HEK293T (cell line): ENCODE results near the gene SHISAL1.

Experiments
- CTCF ChIA-PET: fragments of 350-600 bp; formaldehyde crosslinking; extraction: SDS; loops from one replicate; lab custom pipeline; 2021; ENCODE audit warnings: antibody characterized with exemption, inconsistent platforms; lab: Yijun Ruan, JAX
- POLR2A ChIA-PET: fragments of 350-600 bp; formaldehyde crosslinking; extraction: SDS; loops from one replicate; lab custom pipeline; 2020; ENCODE audit warnings: antibody characterized with exemption, inconsistent platforms; lab: Yijun Ruan, JAX
- DNase-seq: peaks from one replicate; pipeline ENCODE4 v3.0.0; 2012; ENCODE audit warnings: mixed read lengths; ENCODE audit errors: extremely low spot score
- ARNT ChIP-seq: fragments of 450-650 bp; IDR thresholded peaks from 2 replicates; pipeline ENCODE4 v1.6.1; 2017; ENCODE audit warnings: mild to moderate bottlenecking
- BHLHE40 ChIP-seq: fragments of 450-650 bp; IDR thresholded peaks from 2 replicates; pipeline ENCODE4 v1.6.1; 2016; ENCODE audit warnings: mild to moderate bottlenecking, moderate library complexity, borderline replicate concordance
- CTBP1 ChIP-seq: fragments of 450-650 bp; IDR thresholded peaks from 2 replicates; pipeline ENCODE4 v1.6.1; 2016; ENCODE audit warnings: borderline replicate concordance
- ELF4 ChIP-seq: fragments of 450-650 bp; IDR thresholded peaks from 2 replicates; pipeline ENCODE4 v1.6.1; 2017; ENCODE audit warnings: antibody characterized with exemption
- FOXA1 ChIP-seq: fragments of 450-650 bp; IDR thresholded peaks from 2 replicates; pipeline ENCODE4 v1.6.1; 2016; ENCODE audit warnings: mild to moderate bottlenecking
- FOXK2 ChIP-seq: fragments of 450-650 bp; IDR thresholded peaks from 2 replicates; pipeline ENCODE4 v1.6.1; 2016; ENCODE audit warnings: mild to moderate bottlenecking
- FOXM1 ChIP-seq: fragments of 450-650 bp; IDR thresholded peaks from 2 replicates; pipeline ENCODE4 v1.6.1; 2017; ENCODE audit warnings: mild to moderate bottlenecking, borderline replicate concordance
- HDGF ChIP-seq: fragments of 450-650 bp; IDR thresholded peaks from 2 replicates; pipeline ENCODE4 v1.6.1; 2017; ENCODE audit warnings: antibody characterized with exemption, borderline replicate concordance
- L3MBTL2 ChIP-seq: fragments of 450-650 bp; conservative IDR thresholded peaks from 2 replicates; pipeline ENCODE4 v1.6.1; 2016; ENCODE audit warnings: mild to moderate bottlenecking
- LEF1 ChIP-seq: fragments of 450-650 bp; IDR thresholded peaks from 2 replicates; pipeline ENCODE4 v1.6.1; 2017; ENCODE audit warnings: mild to moderate bottlenecking, borderline replicate concordance
- NFRKB ChIP-seq: fragments of 450-650 bp; IDR thresholded peaks from 2 replicates; pipeline ENCODE4 v1.6.1; 2016; ENCODE audit warnings: mild to moderate bottlenecking, moderate library complexity
- SP1 ChIP-seq: fragments of 450-650 bp; IDR thresholded peaks from 2 replicates; pipeline ENCODE4 v1.6.1; 2017
- SUZ12 ChIP-seq: fragments of 450-650 bp; IDR thresholded peaks from 2 replicates; pipeline ENCODE4 v1.6.1; 2016; ENCODE audit warnings: mild to moderate bottlenecking
- TARDBP ChIP-seq: fragments of 450-650 bp; IDR thresholded peaks from 2 replicates; pipeline ENCODE4 v1.6.1; 2016
- ZNF384 ChIP-seq: fragments of 450-650 bp; IDR thresholded peaks from 2 replicates; pipeline ENCODE4 v1.6.1; 2016
- TF ChIP-seq, protein P1 (sequence below): fragments of 450-650 bp; IDR thresholded peaks from 2 replicates; pipeline ENCODE4 v1.6.1; 2016

SHISAL1 gene

DNA sequence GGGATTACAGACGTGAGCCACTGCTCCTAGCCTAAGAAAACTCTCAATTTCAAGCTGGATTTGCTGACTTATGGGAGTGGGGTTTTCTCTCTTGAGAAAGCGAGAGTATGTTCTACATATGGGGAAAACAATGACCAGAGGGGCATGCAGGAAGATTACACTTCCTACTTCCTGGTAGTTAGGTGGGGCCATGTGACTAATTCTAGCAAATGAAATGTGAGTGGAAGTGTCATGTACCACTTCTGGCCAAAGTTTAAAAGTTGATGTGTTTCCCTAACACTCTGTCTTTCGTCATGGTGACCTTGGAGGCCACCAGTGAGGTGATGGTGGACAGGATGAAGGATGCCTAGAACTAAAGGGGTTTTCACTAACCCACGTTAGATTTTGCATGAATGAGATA is 81.5 kb downstream of the SHISAL1 start:
- ChIA-PET POLR2A (no interaction called here), CTCF (no interaction called here)
- DNase-seq = no peak
- TF ChIP-seq FOXM1 = no peak

DNA sequence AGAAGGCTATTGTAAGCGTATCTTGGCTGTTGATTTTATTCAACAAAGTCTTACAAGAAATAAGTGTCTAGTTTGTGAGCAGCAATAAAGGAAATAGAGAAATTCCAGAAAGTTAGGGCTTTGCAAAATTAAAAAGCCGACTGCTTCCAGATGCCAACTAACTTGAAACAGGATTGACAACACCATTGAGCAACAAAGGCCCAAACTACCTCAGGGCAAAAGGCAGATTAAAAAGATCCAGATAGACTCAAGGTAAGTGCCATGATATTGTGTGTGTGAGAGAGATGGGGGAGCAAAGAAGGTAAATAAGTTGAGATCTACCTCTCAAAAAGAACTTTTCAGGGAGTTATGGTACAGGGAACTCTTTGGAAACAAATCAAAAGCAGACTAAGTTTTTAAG is 82.9 kb downstream of the SHISAL1 start:
- TF ChIP-seq CTBP1 (no peak), BHLHE40 (no peak), FOXM1 (no peak), TARDBP (no peak), LEF1 (no peak), ZNF384 (no peak), ARNT (no peak)
- DNase-seq = no peak
- ChIA-PET POLR2A (no interaction called here), CTCF (no interaction called here)

DNA sequence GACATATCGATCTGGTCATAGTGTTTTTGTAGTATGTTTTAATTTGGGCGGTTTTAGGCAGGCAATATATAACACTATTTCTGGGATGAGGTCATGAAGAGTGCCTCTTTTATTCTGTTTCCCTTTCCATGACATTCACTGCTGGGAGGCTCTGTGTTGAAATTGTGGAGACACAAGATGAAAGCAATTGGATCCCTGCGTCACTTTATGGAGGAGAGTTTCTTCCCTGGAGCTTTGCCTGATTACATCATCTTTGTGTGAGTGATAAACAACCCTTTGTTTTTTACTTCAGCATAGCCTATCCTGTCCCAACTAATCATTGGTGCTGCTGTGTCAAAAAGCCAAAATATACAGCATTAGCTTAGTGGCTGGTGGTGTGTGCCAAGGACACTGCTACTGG is 83.4 kb downstream of the SHISAL1 start:
- ChIA-PET CTCF (no interaction called here), POLR2A (no interaction called here)
- no peak for DNase-seq
- TF ChIP-seq CTBP1 (no peak), ZNF384 (no peak), SP1 (no peak)

- no peak for DNase-seq
- ChIA-PET CTCF (no interaction called here), POLR2A (no interaction called here)
- no peak for TF ChIP-seq FOXA1
- TF ChIP-seq ELF4 = no peak
- TF ChIP-seq SP1 = no peak
- TF ChIP-seq HDGF = no peak
- no peak for TF ChIP-seq FOXK2
- no peak for TF ChIP-seq BHLHE40
- TF ChIP-seq TARDBP = no peak
- no peak for TF ChIP-seq ARNT
- no peak for TF ChIP-seq LEF1
- no peak for TF ChIP-seq SUZ12
- no peak for TF ChIP-seq FOXM1
- TF ChIP-seq L3MBTL2 = no peak
These were observed 86.9 kb downstream of the SHISAL1 start for GRCh38 chr22:44225812-44226211.

DNA sequence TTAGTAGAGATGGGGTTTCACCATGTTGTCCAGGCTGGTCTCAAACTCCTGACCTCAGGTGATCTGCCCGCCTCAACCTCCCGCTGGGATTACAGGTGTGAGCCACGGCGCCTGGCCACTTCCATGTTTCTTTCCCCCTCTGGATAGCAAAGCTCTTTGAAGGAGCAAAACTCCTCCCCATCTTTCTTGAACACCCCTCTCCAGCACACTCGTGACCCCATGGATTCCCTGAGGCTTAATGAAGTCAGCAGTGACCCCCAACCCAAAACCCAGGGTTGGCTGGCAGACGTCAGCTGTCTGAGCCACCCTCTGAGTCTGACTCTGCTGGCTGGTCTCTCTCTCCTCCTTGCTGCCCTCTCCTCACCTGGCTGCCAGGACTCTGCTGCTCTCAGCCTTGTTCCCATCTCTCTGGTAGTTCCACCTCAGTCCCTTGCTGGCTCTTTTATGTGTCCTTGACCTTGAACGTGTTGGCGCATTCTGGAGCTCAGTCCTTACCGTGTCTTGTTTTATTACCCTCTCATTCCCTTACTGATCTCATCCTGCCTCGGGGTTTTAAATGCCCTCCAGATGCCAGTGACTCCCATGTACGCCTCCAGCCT is 87.6 kb downstream of the SHISAL1 start:
- TF ChIP-seq HDGF = no peak
- TF ChIP-seq ELF4 = no peak
- TF ChIP-seq FOXM1 = no peak
- no peak for TF ChIP-seq ARNT
- no peak for TF ChIP-seq L3MBTL2
- CTCF ChIA-PET = no interaction called here
- POLR2A ChIA-PET = no interaction called here
- no peak for DNase-seq

GRCh38 chr22:44224166-44224565 is 88.6 kb downstream of the SHISAL1 start:
- no peak for TF ChIP-seq HDGF
- no peak for TF ChIP-seq L3MBTL2
- TF ChIP-seq FOXK2 = no peak
- no peak for TF ChIP-seq ARNT
- TF ChIP-seq CTBP1 = no peak
- no peak for TF ChIP-seq NFRKB
- TF ChIP-seq SP1 = no peak
- no peak for TF ChIP-seq SUZ12
- TF ChIP-seq ZNF384 = no peak
- no peak for TF ChIP-seq TARDBP
- TF ChIP-seq BHLHE40 = no peak
- TF ChIP-seq FOXA1 = no peak
- no peak for TF ChIP-seq ELF4
- no peak for TF ChIP-seq LEF1
- ChIA-PET POLR2A (interaction anchor here (0.8 kb wide), 1 partner anchor 12 kb away, joined by 3 read pairs; no protein-coding TSS in a partner anchor), CTCF (no interaction called here)
- DNase-seq = no peak

- no peak for DNase-seq
- CTCF ChIA-PET = no interaction called here
- POLR2A ChIA-PET = no interaction called here
- no peak for TF ChIP-seq ZNF384
- no peak for TF ChIP-seq NFRKB
- TF ChIP-seq HDGF = no peak
- TF ChIP-seq L3MBTL2 = no peak
- no peak for TF ChIP-seq FOXK2
- TF ChIP-seq SP1 = no peak
- TF ChIP-seq CTBP1 = no peak
- TF ChIP-seq SUZ12 = no peak
- no peak for TF ChIP-seq ELF4
- no peak for TF ChIP-seq LEF1
- no peak for TF ChIP-seq TARDBP
- no peak for TF ChIP-seq FOXA1
- TF ChIP-seq BHLHE40 = no peak
- TF ChIP-seq FOXM1 = no peak
- no peak for TF ChIP-seq ARNT
- TF ChIP-seq, protein P1, sequence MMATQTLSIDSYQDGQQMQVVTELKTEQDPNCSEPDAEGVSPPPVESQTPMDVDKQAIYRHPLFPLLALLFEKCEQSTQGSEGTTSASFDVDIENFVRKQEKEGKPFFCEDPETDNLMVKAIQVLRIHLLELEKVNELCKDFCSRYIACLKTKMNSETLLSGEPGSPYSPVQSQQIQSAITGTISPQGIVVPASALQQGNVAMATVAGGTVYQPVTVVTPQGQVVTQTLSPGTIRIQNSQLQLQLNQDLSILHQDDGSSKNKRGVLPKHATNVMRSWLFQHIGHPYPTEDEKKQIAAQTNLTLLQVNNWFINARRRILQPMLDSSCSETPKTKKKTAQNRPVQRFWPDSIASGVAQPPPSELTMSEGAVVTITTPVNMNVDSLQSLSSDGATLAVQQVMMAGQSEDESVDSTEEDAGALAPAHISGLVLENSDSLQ = no peak
These were observed 90.9 kb downstream of the SHISAL1 start for GRCh38 chr22:44221710-44222475.
